Neural cell (in vitro differentiated cells): ENCODE data around the gene CEBPZ. TPM values are rescaled to one million over a fixed set of nuclear protein-coding genes. Genes with fewer than 3 reads are reported as not detected.

ENCODE experiments used
- H2AFZ ChIP-seq: fragments of 200-600, 300-800 bp; sonication (generic), shearing (Covaris generic); 2 replicates; pipeline ENCODE4 v1.6.0; 2014; ENCODE audit warnings: low read depth, mild to moderate bottlenecking, antibody characterized with exemption, low read length, moderate library complexity
- H3F3A ChIP-seq: fragments of 200-600 bp; shearing (Covaris generic); 2 replicates; pipeline ENCODE4 v1.6.1; 2016; ENCODE audit warnings: mild to moderate bottlenecking, moderate library complexity, mixed read lengths, antibody characterized with exemption, low read length; ENCODE audit not compliant: insufficient read depth, poor library complexity, severe bottlenecking
- H3K27ac ChIP-seq: fragments of 200-600, 300-800 bp; sonication (generic), shearing (Covaris generic); 2 replicates; pipeline ENCODE4 v1.5.1; 2014; ENCODE audit warnings: mild to moderate bottlenecking, low read length, moderate library complexity
- H3K27me3 ChIP-seq: fragments of 300-800, 200-600 bp; sonication (generic), shearing (Covaris generic); 2 replicates; pipeline ENCODE4 v1.6.0; 2014; ENCODE audit warnings: mild to moderate bottlenecking, low read depth, low read length, moderate library complexity; ENCODE audit not compliant: insufficient read depth
- H3K36me3 ChIP-seq: fragments of 300-800, 200-600 bp; sonication (generic), shearing (Covaris generic); 2 replicates; pipeline ENCODE4 v1.5.1; 2014; ENCODE audit warnings: mild to moderate bottlenecking, antibody characterized with exemption, low read length, moderate library complexity; ENCODE audit not compliant: insufficient read depth
- H3K4me2 ChIP-seq: fragments of 300-800, 200-600 bp; sonication (generic), shearing (Covaris generic); 2 replicates; pipeline ENCODE4 v1.6.0; 2014; ENCODE audit warnings: mild to moderate bottlenecking, low read length
- H3K4me3 ChIP-seq: fragments of 300-800, 200-600 bp; sonication (generic), shearing (Covaris generic); 2 replicates; pipeline ENCODE4 v1.5.1; 2014; ENCODE audit warnings: mild to moderate bottlenecking, low read length, moderate library complexity
- H3K79me2 ChIP-seq: fragments of 200-600 bp; shearing (Covaris generic); replicated peaks from 2 replicates; pipeline ENCODE4 v1.6.0; 2014; ENCODE audit warnings: mild to moderate bottlenecking, low read length, moderate library complexity; ENCODE audit not compliant: insufficient read depth
- H3K9ac ChIP-seq: fragments of 300-800, 200-600 bp; sonication (generic), shearing (Covaris generic); 2 replicates; pipeline ENCODE4 v1.6.1; 2016; ENCODE audit warnings: mild to moderate bottlenecking, low read length, mixed read lengths
- H3K9me2 ChIP-seq: fragments of 200-600 bp; shearing (Covaris generic); 2 replicates; pipeline ENCODE4 v1.6.1; 2016; ENCODE audit warnings: mild to moderate bottlenecking, low read length, mixed read lengths; ENCODE audit not compliant: insufficient read depth
- H3K9me3 ChIP-seq: fragments of 200-600, 300-800 bp; sonication (generic), shearing (Covaris generic); 2 replicates; pipeline ENCODE4 v1.6.1; 2016; ENCODE audit warnings: mild to moderate bottlenecking, mixed run types, low read length, moderate library complexity, mixed read lengths
- H4K20me1 ChIP-seq: fragments of 200-600 bp; shearing (Covaris generic); 2 replicates; pipeline ENCODE4 v1.6.1; 2016; ENCODE audit warnings: mild to moderate bottlenecking, mixed run types; ENCODE audit not compliant: insufficient read depth
- EP300 ChIP-seq: fragments of 450-650 bp; conservative IDR thresholded peaks from 2 replicates; pipeline ENCODE4 v1.6.1; 2014; ENCODE audit warnings: antibody characterized with exemption, mild to moderate bottlenecking, moderate library complexity; ENCODE audit not compliant: poor library complexity, severe bottlenecking
- EZH2 ChIP-seq: fragments of 200-600, 300-800 bp; shearing (Covaris generic), sonication (generic); IDR thresholded peaks from 2 replicates; pipeline ENCODE4 v1.6.1; 2014; ENCODE audit warnings: antibody characterized with exemption, low read length, borderline replicate concordance, mild to moderate bottlenecking; ENCODE audit not compliant: insufficient read depth, poor library complexity, severe bottlenecking
- MXI1 ChIP-seq: fragments of 450-650 bp; conservative IDR thresholded peaks from 2 replicates; pipeline ENCODE4 v1.6.1; 2014; ENCODE audit warnings: antibody characterized with exemption, mild to moderate bottlenecking; ENCODE audit not compliant: poor library complexity, severe bottlenecking
- POLR2AphosphoS5 ChIP-seq: IDR thresholded peaks from 2 replicates; pipeline ENCODE4 v1.6.1; 2012
- RAD21 ChIP-seq: fragments of 450-650 bp; conservative IDR thresholded peaks from 2 replicates; pipeline ENCODE4 v1.6.1; 2014; ENCODE audit warnings: antibody characterized with exemption, mild to moderate bottlenecking, moderate library complexity
- SMC3 ChIP-seq: fragments of 450-650 bp; conservative IDR thresholded peaks from 2 replicates; pipeline ENCODE4 v1.6.1; 2014; ENCODE audit warnings: antibody characterized with exemption, mild to moderate bottlenecking, moderate library complexity; ENCODE audit not compliant: poor library complexity
- TAF1 ChIP-seq: IDR thresholded peaks from 2 replicates; pipeline ENCODE4 v1.6.1; 2012; ENCODE audit warnings: low read depth
- polyA plus RNA-seq: library from polyadenylated mRNA; depleted of rRNA; stranded (reverse); fragments of >200 nt; gene quantifications from 2 replicates; pipeline ENCODE4 v1.2.3, GENCODE V29; 2014
- TF ChIP-seq, protein P1 (sequence below): IDR thresholded peaks from 2 replicates; pipeline ENCODE4 v1.6.1; 2012; ENCODE audit warnings: borderline replicate concordance
- TF ChIP-seq, protein P2 (sequence below): fragments of 450-650 bp; IDR thresholded peaks from 2 replicates; pipeline ENCODE4 v1.5.1; 2014; ENCODE audit warnings: antibody characterized with exemption, mild to moderate bottlenecking, moderate library complexity; ENCODE audit not compliant: poor library complexity, severe bottlenecking

CEBPZ gene
- polyA plus RNA-seq, 1 donor from 2014 or later, result 39.1 TPM

- H3K79me2 ChIP-seq, result no peaks in the 10 kb centered on the region
- TF ChIP-seq EZH2 (no peak), RAD21 (no peak), SMC3 (no peak), MXI1 (no peak), EP300 (no peak), POLR2AphosphoS5 (no peak), TAF1 (no peak)
- TF ChIP-seq, protein P1, sequence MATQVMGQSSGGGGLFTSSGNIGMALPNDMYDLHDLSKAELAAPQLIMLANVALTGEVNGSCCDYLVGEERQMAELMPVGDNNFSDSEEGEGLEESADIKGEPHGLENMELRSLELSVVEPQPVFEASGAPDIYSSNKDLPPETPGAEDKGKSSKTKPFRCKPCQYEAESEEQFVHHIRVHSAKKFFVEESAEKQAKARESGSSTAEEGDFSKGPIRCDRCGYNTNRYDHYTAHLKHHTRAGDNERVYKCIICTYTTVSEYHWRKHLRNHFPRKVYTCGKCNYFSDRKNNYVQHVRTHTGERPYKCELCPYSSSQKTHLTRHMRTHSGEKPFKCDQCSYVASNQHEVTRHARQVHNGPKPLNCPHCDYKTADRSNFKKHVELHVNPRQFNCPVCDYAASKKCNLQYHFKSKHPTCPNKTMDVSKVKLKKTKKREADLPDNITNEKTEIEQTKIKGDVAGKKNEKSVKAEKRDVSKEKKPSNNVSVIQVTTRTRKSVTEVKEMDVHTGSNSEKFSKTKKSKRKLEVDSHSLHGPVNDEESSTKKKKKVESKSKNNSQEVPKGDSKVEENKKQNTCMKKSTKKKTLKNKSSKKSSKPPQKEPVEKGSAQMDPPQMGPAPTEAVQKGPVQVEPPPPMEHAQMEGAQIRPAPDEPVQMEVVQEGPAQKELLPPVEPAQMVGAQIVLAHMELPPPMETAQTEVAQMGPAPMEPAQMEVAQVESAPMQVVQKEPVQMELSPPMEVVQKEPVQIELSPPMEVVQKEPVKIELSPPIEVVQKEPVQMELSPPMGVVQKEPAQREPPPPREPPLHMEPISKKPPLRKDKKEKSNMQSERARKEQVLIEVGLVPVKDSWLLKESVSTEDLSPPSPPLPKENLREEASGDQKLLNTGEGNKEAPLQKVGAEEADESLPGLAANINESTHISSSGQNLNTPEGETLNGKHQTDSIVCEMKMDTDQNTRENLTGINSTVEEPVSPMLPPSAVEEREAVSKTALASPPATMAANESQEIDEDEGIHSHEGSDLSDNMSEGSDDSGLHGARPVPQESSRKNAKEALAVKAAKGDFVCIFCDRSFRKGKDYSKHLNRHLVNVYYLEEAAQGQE, result no peak
- TF ChIP-seq, protein P2, sequence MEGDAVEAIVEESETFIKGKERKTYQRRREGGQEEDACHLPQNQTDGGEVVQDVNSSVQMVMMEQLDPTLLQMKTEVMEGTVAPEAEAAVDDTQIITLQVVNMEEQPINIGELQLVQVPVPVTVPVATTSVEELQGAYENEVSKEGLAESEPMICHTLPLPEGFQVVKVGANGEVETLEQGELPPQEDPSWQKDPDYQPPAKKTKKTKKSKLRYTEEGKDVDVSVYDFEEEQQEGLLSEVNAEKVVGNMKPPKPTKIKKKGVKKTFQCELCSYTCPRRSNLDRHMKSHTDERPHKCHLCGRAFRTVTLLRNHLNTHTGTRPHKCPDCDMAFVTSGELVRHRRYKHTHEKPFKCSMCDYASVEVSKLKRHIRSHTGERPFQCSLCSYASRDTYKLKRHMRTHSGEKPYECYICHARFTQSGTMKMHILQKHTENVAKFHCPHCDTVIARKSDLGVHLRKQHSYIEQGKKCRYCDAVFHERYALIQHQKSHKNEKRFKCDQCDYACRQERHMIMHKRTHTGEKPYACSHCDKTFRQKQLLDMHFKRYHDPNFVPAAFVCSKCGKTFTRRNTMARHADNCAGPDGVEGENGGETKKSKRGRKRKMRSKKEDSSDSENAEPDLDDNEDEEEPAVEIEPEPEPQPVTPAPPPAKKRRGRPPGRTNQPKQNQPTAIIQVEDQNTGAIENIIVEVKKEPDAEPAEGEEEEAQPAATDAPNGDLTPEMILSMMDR, result no peak
Measured at GRCh38 chr2:37203708-37204107, 27.7 kb downstream of the CEBPZ start.

DNA sequence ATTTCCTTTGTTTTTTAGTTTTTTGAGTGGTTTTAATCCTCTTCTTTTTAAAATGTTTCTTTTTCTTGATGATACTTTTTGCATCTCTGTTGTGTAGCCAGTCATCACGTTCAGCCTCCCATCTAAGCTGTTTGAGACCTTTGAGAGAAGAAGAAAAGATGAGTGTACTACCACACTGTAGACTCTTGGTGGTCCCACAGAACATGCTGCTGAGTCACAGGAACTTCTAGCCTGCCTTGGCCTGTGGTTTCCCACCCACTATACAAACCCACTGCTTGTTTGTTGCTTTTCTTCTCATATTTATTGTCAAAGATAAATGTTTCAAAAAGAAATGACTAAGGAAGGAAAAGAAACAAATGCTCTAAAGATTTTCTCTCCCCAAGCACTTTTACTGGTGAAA, 29.6 kb downstream of the CEBPZ start:
- H3K9me2 ChIP-seq, result no peaks in the 10 kb centered on the region
- no peak overlapping the region for H3K4me3 ChIP-seq
- peaks cover 5% of the 10 kb centered on the region for H3K9me3 ChIP-seq
- no peak overlapping the region for H3K9ac ChIP-seq
- no peaks in the 10 kb centered on the region for H3F3A ChIP-seq
- TF ChIP-seq RAD21, result no peak
- TF ChIP-seq, protein P2, result no peak
- TF ChIP-seq TAF1, result no peak
- TF ChIP-seq POLR2AphosphoS5, result no peak
- TF ChIP-seq EP300, result no peak
- TF ChIP-seq EZH2, result no peak
- TF ChIP-seq, protein P1, result no peak
- TF ChIP-seq SMC3, result no peak
- TF ChIP-seq MXI1, result no peak
- H3K27me3 ChIP-seq, result no peaks in the 10 kb centered on the region
- H3K36me3 ChIP-seq, result peaks cover 7% of the 10 kb centered on the region
- no peak overlapping the region for H3K4me2 ChIP-seq
- H2AFZ ChIP-seq, result no peak overlapping the region
- H4K20me1 ChIP-seq, result no peaks in the 10 kb centered on the region
- no peaks in the 10 kb centered on the region for H3K79me2 ChIP-seq
- H3K27ac ChIP-seq, result no peak overlapping the region

More at GRCh38 chr2:37203708-37204107, 27.7 kb downstream of the CEBPZ start:
- Histone ChIP-seq H3K36me3 (peaks cover 7% of the 10 kb centered on the region), H3K4me2 (no peak overlapping the region), H3F3A (no peaks in the 10 kb centered on the region), H4K20me1 (no peaks in the 10 kb centered on the region), H3K9me2 (no peaks in the 10 kb centered on the region), H3K9ac (no peak overlapping the region), H3K27me3 (no peaks in the 10 kb centered on the region), H3K9me3 (peaks cover 5% of the 10 kb centered on the region), H2AFZ (no peak overlapping the region), H3K27ac (no peak overlapping the region), H3K4me3 (no peak overlapping the region)
